ENCODE data around the gene PRKCE.

- TF ChIP-seq CTCF (IDR thresholded peaks at IDR 0.05) = no peak
- no peak for TF ChIP-seq EP300 (IDR thresholded peaks at IDR 0.05)
- peak in 1 of 4 donors; percentile 39 for TF ChIP-seq POLR2AphosphoS5 (IDR thresholded peaks at IDR 0.05)
Measured at GRCh38 chr2:45813003-45813941, 161.8 kb downstream of the PRKCE start.

Data from sigmoid colon (tissue), 4 donors.